B cell (primary cell): ENCODE measurements around the gene SREBF1. TPM values are rescaled to one million over a fixed set of nuclear protein-coding genes. Genes with fewer than 3 reads are reported as not detected.

Experiments
- ATAC-seq: fragments of 200-7000 bp; cut with Tn5 transposase; one replicate; pipeline ENCODE4 v1.10.0; 2021; ENCODE audit warnings: low read depth, mild to moderate bottlenecking, moderate number of reproducible peaks, moderate library complexity
- CTCF ChIA-PET: fragments of 350-600 bp; sonication (Branson Sonifier 250); formaldehyde crosslinking; loops from one replicate; lab custom pipeline; 2021; ENCODE audit warnings: antibody characterized with exemption, inconsistent platforms; lab: Charles Lee
- POLR2A ChIA-PET: fragments of 350-600 bp; sonication (Branson Sonifier 250); formaldehyde crosslinking; loops from one replicate; lab custom pipeline; 2021; ENCODE audit warnings: antibody characterized with exemption; lab: Charles Lee
- DNase-seq: peaks from one replicate; pipeline ENCODE4 v3.0.0; 2013
- H2AFZ ChIP-seq: 2 replicates; pipeline ENCODE4 v1.6.1; 2012; ENCODE audit warnings: mild to moderate bottlenecking, low read depth, low read length; ENCODE audit not compliant: insufficient read depth, poor library complexity, severe bottlenecking
- H3K27ac ChIP-seq, 2 donors: 1 replicate in 1 of 2; 2 replicates in 1 of 2; pipeline ENCODE4 v1.5.1; 2012 to 2013; ENCODE audit warnings: low read length in 2 of 2, mild to moderate bottlenecking in 2 of 2, moderate library complexity in 1 of 2
- H3K27me3 ChIP-seq, 4 experiments: fragments of 200-600 bp in 1 of 4; sonication (generic) in 1 of 4; replicated peaks in 1 of 4; 1 replicate in 2 of 4; 2 replicates in 2 of 4; pipeline versions ENCODE4 v1.6.1 to v1.7.0; 2013 to 2016; ENCODE audit warnings: low read length in 3 of 4, mild to moderate bottlenecking in 2 of 4, mixed read lengths in 1 of 4, moderate library complexity in 1 of 4; ENCODE audit not compliant: insufficient read depth in 4 of 4, control insufficient read depth in 3 of 4; ENCODE audit errors: control extremely low read depth in 1 of 4
- H3K36me3 ChIP-seq, 2 experiments: replicated peaks in 1 of 2; 1 replicate in 1 of 2; 2 replicates in 1 of 2; pipeline versions ENCODE4 v1.6.1 to v1.7.1; 2013; ENCODE audit warnings: low read length in 1 of 2; ENCODE audit not compliant: insufficient read depth in 2 of 2, control insufficient read depth in 1 of 2; ENCODE audit errors: control extremely low read depth in 1 of 2, extremely low read depth in 1 of 2
- H3K4me1 ChIP-seq, 2 donors: fragments of 200-600 bp in 1 of 2; sonication (generic) in 1 of 2; 1 replicate in 1 of 2; 2 replicates in 1 of 2; pipeline versions ENCODE4 v1.5.1 to v1.6.1; 2013 to 2017; ENCODE audit warnings: low read length in 2 of 2; ENCODE audit not compliant: control insufficient read depth in 2 of 2, insufficient read depth in 2 of 2
- H3K4me2 ChIP-seq: replicated peaks from 2 replicates; pipeline ENCODE3; 2012; ENCODE audit warnings: mild to moderate bottlenecking, low read depth, low read length; ENCODE audit not compliant: poor library complexity, severe bottlenecking
- H3K4me3 ChIP-seq, 5 experiments: fragments of 200-600 bp in 1 of 5; sonication (generic) in 1 of 5; 1 replicate in 3 of 5; 2 replicates in 2 of 5; pipeline versions ENCODE4 v1.5.1 to v1.7.0; 2011 to 2016; ENCODE audit warnings: low read length in 4 of 5, mild to moderate bottlenecking in 4 of 5, low read depth in 2 of 5, control low read depth in 1 of 5, moderate library complexity in 1 of 5; ENCODE audit not compliant: insufficient read depth in 1 of 5; ENCODE audit errors: control extremely low read depth in 1 of 5, extremely low read depth in 1 of 5
- H3K79me2 ChIP-seq: fragments of 200-600 bp; sonication (generic); one replicate; pipeline ENCODE4 v1.6.0; 2016; ENCODE audit warnings: low read length; ENCODE audit not compliant: control insufficient read depth, insufficient read depth
- H3K9ac ChIP-seq: fragments of 200-600 bp; sonication (generic); 2 replicates; pipeline ENCODE4 v1.6.1; 2017; ENCODE audit warnings: mild to moderate bottlenecking, low read length, moderate library complexity
- H3K9me3 ChIP-seq, 3 donors: one replicate each; pipeline versions ENCODE4 v1.6.1 to v1.7.1; 2013; ENCODE audit warnings: low read length in 2 of 3; ENCODE audit not compliant: control insufficient read depth in 2 of 3, insufficient read depth in 1 of 3; ENCODE audit errors: control extremely low read depth in 1 of 3
- H4K20me1 ChIP-seq: 2 replicates; pipeline ENCODE4 v1.6.0; 2012; ENCODE audit warnings: mild to moderate bottlenecking, low read length; ENCODE audit not compliant: insufficient read depth, control insufficient read depth, poor library complexity, severe bottlenecking
- H3K27ac Mint-ChIP-seq: one replicate; pipeline ENCODE4 v1.8.0; 2021; ENCODE audit warnings: mixed read lengths
- H3K27me3 Mint-ChIP-seq: one replicate; pipeline ENCODE4 v1.8.0; 2021; ENCODE audit warnings: mixed read lengths
- H3K4me1 Mint-ChIP-seq: one replicate; pipeline ENCODE4 v1.8.0; 2021; ENCODE audit warnings: mixed read lengths
- H3K4me3 Mint-ChIP-seq: one replicate; pipeline ENCODE4 v1.8.0; 2021; ENCODE audit warnings: mixed read lengths
- H3K9me3 Mint-ChIP-seq: one replicate; pipeline ENCODE4 v1.8.0; 2022; ENCODE audit warnings: mixed read lengths; ENCODE audit not compliant: insufficient read depth
- EZH2 ChIP-seq: IDR thresholded peaks from 2 replicates; pipeline ENCODE4 v1.6.1; 2012; ENCODE audit warnings: borderline replicate concordance, low read depth, mild to moderate bottlenecking, moderate library complexity, low read length; ENCODE audit not compliant: insufficient read depth, poor library complexity, severe bottlenecking
- WGBS: methylation state at CpG from one replicate; pipeline ENCODE4 v1.1.5; 2013; ENCODE audit warnings: missing lambda C conversion rate; ENCODE audit not compliant: insufficient coverage; 5-methylcytosine and 5-hydroxymethylcytosine counted together
- intact Hi-C: fragments of 100-400 bp; cut with micrococcal nuclease; formaldehyde crosslinking; loops from one replicate; pipeline ENCODE4 v1.10.0; 2022
- polyA plus RNA-seq: library from polyadenylated mRNA; depleted of rRNA; stranded (reverse); fragments of >200 nt; gene quantifications from 2 replicates; pipeline ENCODE4 v1.2.3, GENCODE V29; 2012
- total RNA-seq, 2 donors: library from RNA; stranded (reverse); fragments of 120-200 nt in 1 of 2; gene quantifications; 1 replicate in 1 of 2; 2 replicates in 1 of 2; pipeline versions ENCODE4 v1.2.3 to v1.2.4, GENCODE V29; 2013 to 2022
- TF ChIP-seq, protein P1 (sequence below): fragments of 200-600 bp; IDR thresholded peaks from one replicate; pipeline ENCODE4 v1.8.0; 2022; ENCODE audit warnings: antibody characterized with exemption, mild to moderate bottlenecking

SREBF1 gene
- total and polyA plus RNA-seq, 2 donors (not counting 1 experiment from before 2014, with no cell fraction given): 21.6 to 34.9 TPM

DNA sequence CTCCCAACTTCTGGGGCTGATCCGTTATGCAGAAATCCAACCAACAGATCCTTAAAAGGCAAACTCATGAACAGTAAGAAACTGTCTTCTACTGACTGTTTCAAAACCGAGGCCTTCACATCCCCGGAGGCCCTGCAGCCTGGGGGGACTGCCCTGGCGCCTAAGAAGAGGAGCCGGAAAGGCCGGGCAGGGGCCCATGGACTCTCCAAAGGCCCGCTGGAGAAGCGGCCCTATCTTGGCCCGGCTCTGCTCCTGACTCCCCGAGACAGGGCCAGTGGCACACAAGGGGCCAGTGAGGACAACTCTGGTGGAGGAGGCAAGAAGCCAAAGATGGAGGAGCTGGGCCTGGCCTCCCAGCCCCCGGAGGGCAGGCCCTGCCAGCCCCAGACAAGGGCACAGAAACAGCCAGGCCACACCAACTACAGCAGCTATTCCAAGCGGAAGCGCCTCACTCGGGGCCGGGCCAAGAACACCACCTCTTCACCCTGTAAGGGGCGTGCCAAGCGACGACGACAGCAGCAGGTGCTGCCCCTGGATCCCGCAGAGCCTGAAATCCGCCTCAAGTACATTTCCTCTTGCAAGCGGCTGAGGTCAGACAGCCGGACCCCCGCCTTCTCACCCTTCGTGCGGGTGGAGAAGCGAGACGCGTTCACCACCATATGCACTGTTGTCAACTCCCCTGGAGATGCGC lies 39.5 kb downstream of the SREBF1 start:
- ATAC-seq: no peak

DNA sequence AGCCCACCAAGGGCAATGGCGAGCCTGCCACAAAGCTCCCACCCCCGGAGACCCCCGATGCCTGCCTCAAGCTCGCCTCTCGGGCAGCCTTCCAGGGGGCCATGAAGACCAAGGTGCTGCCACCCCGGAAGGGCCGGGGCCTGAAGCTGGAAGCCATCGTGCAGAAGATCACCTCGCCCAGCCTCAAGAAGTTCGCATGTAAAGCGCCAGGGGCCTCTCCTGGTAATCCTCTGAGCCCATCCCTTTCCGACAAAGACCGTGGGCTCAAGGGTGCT lies 40.1 kb downstream of the SREBF1 start:
- CTCF ChIA-PET: no interaction called here
- no peaks in the 10 kb centered on the region for H3K9me3 ChIP-seq
- WGBS: 98% methylated on average over 11 of the region's 13 CpGs

More for the DNA sequence above, 39.5 kb downstream of the SREBF1 start:
- H3K4me3 ChIP-seq: no peak overlapping the region
- no peak overlapping the region for H3K4me2 ChIP-seq
- Mint-ChIP-seq H3K27ac (no peak overlapping the region), H3K4me1 (peaks cover 10% of the 10 kb centered on the region), H3K9me3 (no peaks in the 10 kb centered on the region), H3K27me3 (no peaks in the 10 kb centered on the region), H3K4me3 (no peak overlapping the region)
- H3K27ac ChIP-seq: no peak overlapping the region
- H3K4me1 ChIP-seq: peaks cover 1 to 10% of the 10 kb centered on the region in 2 donors
- H4K20me1 ChIP-seq: no peaks in the 10 kb centered on the region
- no peaks in the 10 kb centered on the region for H3K79me2 ChIP-seq
- H2AFZ ChIP-seq: no peak overlapping the region
- H3K36me3 ChIP-seq: peaks cover 0 to 17% of the 10 kb centered on the region in 2 experiments
- WGBS: 97% methylated on average over 28 of the region's 30 CpGs
- ChIA-PET POLR2A (no interaction called here), CTCF (no interaction called here)
- TF ChIP-seq EZH2: no peak
- TF ChIP-seq, protein P1, sequence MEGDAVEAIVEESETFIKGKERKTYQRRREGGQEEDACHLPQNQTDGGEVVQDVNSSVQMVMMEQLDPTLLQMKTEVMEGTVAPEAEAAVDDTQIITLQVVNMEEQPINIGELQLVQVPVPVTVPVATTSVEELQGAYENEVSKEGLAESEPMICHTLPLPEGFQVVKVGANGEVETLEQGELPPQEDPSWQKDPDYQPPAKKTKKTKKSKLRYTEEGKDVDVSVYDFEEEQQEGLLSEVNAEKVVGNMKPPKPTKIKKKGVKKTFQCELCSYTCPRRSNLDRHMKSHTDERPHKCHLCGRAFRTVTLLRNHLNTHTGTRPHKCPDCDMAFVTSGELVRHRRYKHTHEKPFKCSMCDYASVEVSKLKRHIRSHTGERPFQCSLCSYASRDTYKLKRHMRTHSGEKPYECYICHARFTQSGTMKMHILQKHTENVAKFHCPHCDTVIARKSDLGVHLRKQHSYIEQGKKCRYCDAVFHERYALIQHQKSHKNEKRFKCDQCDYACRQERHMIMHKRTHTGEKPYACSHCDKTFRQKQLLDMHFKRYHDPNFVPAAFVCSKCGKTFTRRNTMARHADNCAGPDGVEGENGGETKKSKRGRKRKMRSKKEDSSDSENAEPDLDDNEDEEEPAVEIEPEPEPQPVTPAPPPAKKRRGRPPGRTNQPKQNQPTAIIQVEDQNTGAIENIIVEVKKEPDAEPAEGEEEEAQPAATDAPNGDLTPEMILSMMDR: no peak
- no peaks in the 10 kb centered on the region for H3K9me3 ChIP-seq
- no peak overlapping the region for H3K9ac ChIP-seq
- intact Hi-C loops: no loop called here
- no peaks in the 10 kb centered on the region for H3K27me3 ChIP-seq
- no peak for DNase-seq

More for the DNA sequence above, 40.1 kb downstream of the SREBF1 start:
- Mint-ChIP-seq H3K9me3 (no peaks in the 10 kb centered on the region), H3K27me3 (no peaks in the 10 kb centered on the region), H3K4me1 (peaks cover 15% of the 10 kb centered on the region), H3K4me3 (no peak overlapping the region), H3K27ac (no peak overlapping the region)
- TF ChIP-seq EZH2: no peak
- TF ChIP-seq, protein P1: no peak
- Histone ChIP-seq H3K27me3 (no peaks in the 10 kb centered on the region), H3K4me2 (no peak overlapping the region), H3K9ac (no peak overlapping the region), H3K36me3 (peaks cover 0 to 17% of the 10 kb centered on the region in 2 experiments), H3K4me3 (no peak overlapping the region), H3K79me2 (peaks cover 5% of the 10 kb centered on the region), H3K4me1 (peaks cover 7 to 15% of the 10 kb centered on the region in 2 donors), H2AFZ (no peak overlapping the region), H4K20me1 (peaks cover under 1% of the 10 kb centered on the region), H3K27ac (no peak overlapping the region)
- intact Hi-C loops: no loop called here
- POLR2A ChIA-PET: no interaction called here
- ATAC-seq (no peak), DNase-seq (no peak)
